Activated T-helper 17 cell treated with anti-CD3 and anti-CD28 coated beads, Interleukin-2, amount 50 U/mL, for 72 hours (primary cell): ENCODE results near the gene LDLRAD1. TPM values are rescaled to one million over a fixed set of nuclear protein-coding genes. Genes with fewer than 3 reads are reported as not detected.
"Not testable (repeated sequence)": the region's sequence is repeated elsewhere in the genome, so short reads cannot be mapped to it uniquely, and the experiment has no call there.

Experiments
- ATAC-seq: fragments of 150-1000 bp; cut with Tn5 transposase; replicated peaks from 2 replicates; pipeline ENCODE4 v1.10.0; 2021; ENCODE audit warnings: mild to moderate bottlenecking, moderate library complexity
- H3K27ac Mint-ChIP-seq: one replicate; pipeline ENCODE4 v1.8.0; 2022; ENCODE audit warnings: mixed read lengths
- H3K27me3 Mint-ChIP-seq: one replicate; pipeline ENCODE4 v1.8.0; 2022; ENCODE audit warnings: mixed read lengths
- H3K36me3 Mint-ChIP-seq: one replicate; pipeline ENCODE4 v1.8.0; 2022; ENCODE audit warnings: low read depth, mild to moderate bottlenecking, mixed read lengths
- H3K4me1 Mint-ChIP-seq: one replicate; pipeline ENCODE4 v1.8.0; 2022; ENCODE audit warnings: mixed read lengths
- H3K4me3 Mint-ChIP-seq: one replicate; pipeline ENCODE4 v1.8.0; 2022; ENCODE audit warnings: mild to moderate bottlenecking, mixed read lengths
- H3K9me3 Mint-ChIP-seq: one replicate; pipeline ENCODE4 v1.8.0; 2022; ENCODE audit warnings: mixed read lengths
- total RNA-seq, 2 donors: library from RNA; stranded (reverse); gene quantifications; one replicate each; pipeline ENCODE4 v1.2.3, GENCODE V29; 2022

LDLRAD1 gene
- total RNA-seq, 2 donors from 2014 or later = not detected

GRCh38 chr1:54028306-54029251 lies 10.6 kb upstream of the LDLRAD1 start:
- no peak for ATAC-seq
- Mint-ChIP-seq H3K27ac (peak overlapping the region; percentile 39), H3K9me3 (no peaks in the 10 kb centered on the region), H3K4me1 (peaks cover 4% of the 10 kb centered on the region), H3K27me3 (no peaks in the 10 kb centered on the region), H3K4me3 (no peak overlapping the region), H3K36me3 (peaks cover 46% of the 10 kb centered on the region)

GRCh38 chr1:54027848-54028247 lies 9.9 kb upstream of the LDLRAD1 start:
- H3K27ac Mint-ChIP-seq = no peak overlapping the region

GRCh38 chr1:54024811-54025210 lies 6.8 kb upstream of the LDLRAD1 start:
- H3K4me1 Mint-ChIP-seq, ATAC-seq, H3K27me3 Mint-ChIP-seq, H3K36me3 Mint-ChIP-seq, H3K27ac Mint-ChIP-seq, H3K9me3 Mint-ChIP-seq, H3K4me3 Mint-ChIP-seq: not testable (repeated sequence)

More at GRCh38 chr1:54027848-54028247, 9.9 kb upstream of the LDLRAD1 start:
- Mint-ChIP-seq H3K27me3 (no peaks in the 10 kb centered on the region), H3K9me3 (no peaks in the 10 kb centered on the region), H3K4me3 (no peak overlapping the region), H3K4me1 (peaks cover 4% of the 10 kb centered on the region), H3K36me3 (peaks cover 39% of the 10 kb centered on the region)
- no peak for ATAC-seq

GRCh38 chr1:54024358-54024757 lies 6.4 kb upstream of the LDLRAD1 start:
- H3K27me3 Mint-ChIP-seq = no peaks in the 10 kb centered on the region
- H3K4me3 Mint-ChIP-seq = no peak overlapping the region
- H3K36me3 Mint-ChIP-seq = peaks cover 4% of the 10 kb centered on the region
- H3K9me3 Mint-ChIP-seq = no peaks in the 10 kb centered on the region
- peaks cover 3% of the 10 kb centered on the region for H3K4me1 Mint-ChIP-seq
- ATAC-seq = no peak
- H3K27ac Mint-ChIP-seq = no peak overlapping the region

GRCh38 chr1:54019562-54020176 lies 1.7 kb upstream of the LDLRAD1 start:
- H3K27me3 Mint-ChIP-seq, H3K4me3 Mint-ChIP-seq, ATAC-seq, H3K27ac Mint-ChIP-seq, H3K4me1 Mint-ChIP-seq, H3K9me3 Mint-ChIP-seq, H3K36me3 Mint-ChIP-seq: not testable (repeated sequence)

GRCh38 chr1:54018635-54019034 lies 649 bp upstream of the LDLRAD1 start:
- Mint-ChIP-seq H3K4me1 (no peaks in the 10 kb centered on the region), H3K9me3 (no peaks in the 10 kb centered on the region), H3K4me3 (no peak overlapping the region), H3K27me3 (peaks cover 2% of the 10 kb centered on the region), H3K36me3 (no peaks in the 10 kb centered on the region), H3K27ac (no peak overlapping the region)
- no peak for ATAC-seq

GRCh38 chr1:54016343-54017282 lies 1.4 kb downstream of the LDLRAD1 start:
- ATAC-seq = no peak
- Mint-ChIP-seq H3K27ac (no peak overlapping the region), H3K4me3 (no peak overlapping the region), H3K9me3 (no peaks in the 10 kb centered on the region), H3K4me1 (no peaks in the 10 kb centered on the region), H3K36me3 (no peaks in the 10 kb centered on the region), H3K27me3 (peaks cover 5% of the 10 kb centered on the region)

GRCh38 chr1:54014009-54014629 lies 3.9 kb downstream of the LDLRAD1 start:
- H3K36me3 Mint-ChIP-seq = no peaks in the 10 kb centered on the region
- no peak overlapping the region for H3K4me3 Mint-ChIP-seq
- H3K9me3 Mint-ChIP-seq = no peaks in the 10 kb centered on the region
- H3K27ac Mint-ChIP-seq = no peak overlapping the region
- H3K27me3 Mint-ChIP-seq = peaks cover 5% of the 10 kb centered on the region
- ATAC-seq = no peak
- no peaks in the 10 kb centered on the region for H3K4me1 Mint-ChIP-seq

GRCh38 chr1:54013393-54014008 lies 4.5 kb downstream of the LDLRAD1 start:
- Mint-ChIP-seq H3K4me1 (no peaks in the 10 kb centered on the region), H3K27ac (no peak overlapping the region), H3K4me3 (no peak overlapping the region), H3K9me3 (no peaks in the 10 kb centered on the region), H3K36me3 (no peaks in the 10 kb centered on the region), H3K27me3 (peaks cover 5% of the 10 kb centered on the region)
- ATAC-seq = no peak

GRCh38 chr1:54012863-54013262 lies 5.1 kb downstream of the LDLRAD1 start:
- peaks cover 5% of the 10 kb centered on the region for H3K27me3 Mint-ChIP-seq
- no peak for ATAC-seq
- H3K4me3 Mint-ChIP-seq = no peak overlapping the region
- no peak overlapping the region for H3K27ac Mint-ChIP-seq
- no peaks in the 10 kb centered on the region for H3K9me3 Mint-ChIP-seq
- H3K36me3 Mint-ChIP-seq = no peaks in the 10 kb centered on the region
- H3K4me1 Mint-ChIP-seq = no peaks in the 10 kb centered on the region

GRCh38 chr1:54012008-54012325 lies 6.0 kb downstream of the LDLRAD1 start:
- H3K4me3 Mint-ChIP-seq = no peak overlapping the region
- H3K27me3 Mint-ChIP-seq = peaks cover 5% of the 10 kb centered on the region
- H3K4me1 Mint-ChIP-seq = no peaks in the 10 kb centered on the region
- no peaks in the 10 kb centered on the region for H3K36me3 Mint-ChIP-seq
- no peak overlapping the region for H3K27ac Mint-ChIP-seq
- ATAC-seq = no peak
- H3K9me3 Mint-ChIP-seq = no peaks in the 10 kb centered on the region

GRCh38 chr1:54011316-54012007 lies 6.5 kb downstream of the LDLRAD1 start:
- H3K27me3 Mint-ChIP-seq = peaks cover 5% of the 10 kb centered on the region
- ATAC-seq = no peak
- H3K4me1 Mint-ChIP-seq = no peaks in the 10 kb centered on the region
- no peak overlapping the region for H3K4me3 Mint-ChIP-seq
- no peaks in the 10 kb centered on the region for H3K36me3 Mint-ChIP-seq
- H3K9me3 Mint-ChIP-seq = no peaks in the 10 kb centered on the region
- no peak overlapping the region for H3K27ac Mint-ChIP-seq

GRCh38 chr1:54010415-54011117 lies 7.4 kb downstream of the LDLRAD1 start:
- Mint-ChIP-seq H3K36me3 (no peaks in the 10 kb centered on the region), H3K9me3 (no peaks in the 10 kb centered on the region), H3K4me1 (no peaks in the 10 kb centered on the region), H3K4me3 (no peak overlapping the region), H3K27me3 (peaks cover 7% of the 10 kb centered on the region), H3K27ac (no peak overlapping the region)
- no peak for ATAC-seq
